ENCODE results near the gene CRIP1.

CRIP1 gene

GRCh38 chr14:105456736-105457617, 29.7 kb upstream of the CRIP1 start:
- Histone ChIP-seq H3K27ac (ENCODE audit: low read length) (no peak overlapping the region), H3K36me3 (replicated peaks; ENCODE audit: low read depth, low read length) (peaks cover 34% of the 10 kb centered on the region), H3K79me2 (ENCODE audit: low read length) (no peaks in the 10 kb centered on the region), H3K4me3 (ENCODE audit: low read length) (no peak overlapping the region), H3K27me3 (ENCODE audit: low read depth, low read length) (no peaks in the 10 kb centered on the region), H2AFZ (ENCODE audit: low read depth, low read length) (no peak overlapping the region), H4K20me1 (ENCODE audit: insufficient read depth, low read length) (no peaks in the 10 kb centered on the region), H3K9me3 (ENCODE audit: insufficient read depth, low read length) (no peaks in the 10 kb centered on the region), H3K4me1 (ENCODE audit: low read length) (no peaks in the 10 kb centered on the region), H3K9ac (ENCODE audit: low read length) (no peak overlapping the region), H3K4me2 (ENCODE audit: low read length) (no peak overlapping the region)
- TF ChIP-seq EZH2phosphoT487 (IDR thresholded peaks at IDR 0.05; ENCODE audit: low read depth) (no peak), CTCF (IDR thresholded peaks at IDR 0.05; ENCODE audit: low read depth, low read length) (no peak)

- Histone ChIP-seq H3K36me3 (replicated peaks; ENCODE audit: low read depth, low read length) (peaks cover 26% of the 10 kb centered on the region), H3K79me2 (ENCODE audit: low read length) (no peaks in the 10 kb centered on the region), H3K4me3 (ENCODE audit: low read length) (no peak overlapping the region), H3K4me2 (ENCODE audit: low read length) (no peak overlapping the region), H3K27ac (ENCODE audit: low read length) (no peak overlapping the region), H3K4me1 (ENCODE audit: low read length) (no peaks in the 10 kb centered on the region), H3K9me3 (ENCODE audit: insufficient read depth, low read length) (no peaks in the 10 kb centered on the region), H3K9ac (ENCODE audit: low read length) (no peak overlapping the region), H2AFZ (ENCODE audit: low read depth, low read length) (no peak overlapping the region), H3K27me3 (ENCODE audit: low read depth, low read length) (no peaks in the 10 kb centered on the region), H4K20me1 (ENCODE audit: insufficient read depth, low read length) (no peaks in the 10 kb centered on the region)
- TF ChIP-seq EZH2phosphoT487 (IDR thresholded peaks at IDR 0.05; ENCODE audit: low read depth) (no peak), CTCF (IDR thresholded peaks at IDR 0.05; ENCODE audit: low read depth, low read length) (no peak)
These were observed 28.7 kb upstream of the CRIP1 start for GRCh38 chr14:105458010-105458409.

GRCh38 chr14:105458571-105458970, 28.1 kb upstream of the CRIP1 start:
- no peak overlapping the region for H3K4me2 ChIP-seq (ENCODE audit: low read length)
- H4K20me1 ChIP-seq (ENCODE audit: insufficient read depth, low read length) = no peaks in the 10 kb centered on the region
- no peaks in the 10 kb centered on the region for H3K27me3 ChIP-seq (ENCODE audit: low read depth, low read length)
- H3K79me2 ChIP-seq (ENCODE audit: low read length) = no peaks in the 10 kb centered on the region
- peaks cover 30% of the 10 kb centered on the region for H3K36me3 ChIP-seq (replicated peaks; ENCODE audit: low read depth, low read length)
- no peaks in the 10 kb centered on the region for H3K9me3 ChIP-seq (ENCODE audit: insufficient read depth, low read length)
- no peak overlapping the region for H3K27ac ChIP-seq (ENCODE audit: low read length)
- H3K4me1 ChIP-seq (ENCODE audit: low read length) = no peaks in the 10 kb centered on the region
- no peak for TF ChIP-seq EZH2phosphoT487 (IDR thresholded peaks at IDR 0.05; ENCODE audit: low read depth)
- TF ChIP-seq CTCF (IDR thresholded peaks at IDR 0.05; ENCODE audit: low read depth, low read length) = no peak
- H2AFZ ChIP-seq (ENCODE audit: low read depth, low read length) = no peak overlapping the region
- no peak overlapping the region for H3K4me3 ChIP-seq (ENCODE audit: low read length)
- no peak overlapping the region for H3K9ac ChIP-seq (ENCODE audit: low read length)

GRCh38 chr14:105460116-105460515, 26.6 kb upstream of the CRIP1 start:
- Histone ChIP-seq H3K36me3 (replicated peaks; ENCODE audit: low read depth, low read length) (peaks cover 36% of the 10 kb centered on the region), H3K4me3 (ENCODE audit: low read length) (no peak overlapping the region), H3K27me3 (ENCODE audit: low read depth, low read length) (no peaks in the 10 kb centered on the region), H3K79me2 (ENCODE audit: low read length) (no peaks in the 10 kb centered on the region), H2AFZ (ENCODE audit: low read depth, low read length) (no peak overlapping the region), H3K4me1 (ENCODE audit: low read length) (no peaks in the 10 kb centered on the region), H3K27ac (ENCODE audit: low read length) (no peak overlapping the region), H3K9me3 (ENCODE audit: insufficient read depth, low read length) (no peaks in the 10 kb centered on the region), H3K9ac (ENCODE audit: low read length) (no peak overlapping the region), H3K4me2 (ENCODE audit: low read length) (no peak overlapping the region), H4K20me1 (ENCODE audit: insufficient read depth, low read length) (no peaks in the 10 kb centered on the region)
- no peak for TF ChIP-seq CTCF (IDR thresholded peaks at IDR 0.05; ENCODE audit: low read depth, low read length)
- no peak for TF ChIP-seq EZH2phosphoT487 (IDR thresholded peaks at IDR 0.05; ENCODE audit: low read depth)

Data from OCI-LY3 (cell line).